H9 (cell line): Measurements from ENCODE around the gene MAML1. TPM values are rescaled to one million over a fixed set of nuclear protein-coding genes. Genes with fewer than 3 reads are reported as not detected.
"Not testable (repeated sequence)": the region's sequence is repeated elsewhere in the genome, so short reads cannot be mapped to it uniquely, and the experiment has no call there.

Experiments
- DNase-seq: peaks from one replicate; pipeline ENCODE4 v3.0.0-alpha.2; 2017
- H2AFZ ChIP-seq: one replicate; pipeline ENCODE4 v1.6.1; 2013; ENCODE audit warnings: mild to moderate bottlenecking, low read length, control low read depth, moderate library complexity
- H2AK5ac ChIP-seq: 2 replicates; pipeline ENCODE4 v1.6.1; 2013; ENCODE audit warnings: low read length, control low read depth, mixed read lengths; ENCODE audit not compliant: insufficient read length
- H2BK120ac ChIP-seq: one replicate; pipeline ENCODE4 v1.6.1; 2013; ENCODE audit warnings: low read depth, mild to moderate bottlenecking, low read length, control low read depth, inconsistent platforms; ENCODE audit not compliant: poor library complexity, severe bottlenecking
- H2BK12ac ChIP-seq: 2 replicates; pipeline ENCODE4 v1.6.1; 2013; ENCODE audit warnings: low read length, control low read depth, mixed read lengths, low read depth; ENCODE audit not compliant: insufficient read length
- H2BK15ac ChIP-seq: 2 replicates; pipeline ENCODE4 v1.6.1; 2013; ENCODE audit warnings: low read depth, low read length, control low read depth
- H2BK20ac ChIP-seq: one replicate; pipeline ENCODE4 v1.6.1; 2013; ENCODE audit warnings: low read depth, mild to moderate bottlenecking, low read length, control low read depth, inconsistent platforms; ENCODE audit not compliant: poor library complexity, severe bottlenecking
- H2BK5ac ChIP-seq: 2 replicates; pipeline ENCODE4 v1.6.1; 2013; ENCODE audit warnings: low read length, control low read depth, mixed read lengths; ENCODE audit not compliant: insufficient read length
- H3K14ac ChIP-seq: 2 replicates; pipeline ENCODE4 v1.6.1; 2013; ENCODE audit warnings: low read length, control low read depth; ENCODE audit not compliant: insufficient read depth
- H3K18ac ChIP-seq: 2 replicates; pipeline ENCODE4 v1.6.1; 2013; ENCODE audit warnings: low read depth, mild to moderate bottlenecking, mixed read lengths, low read length, control low read depth; ENCODE audit not compliant: insufficient read length
- H3K23ac ChIP-seq: 2 replicates; pipeline ENCODE4 v1.6.1; 2013; ENCODE audit warnings: low read length, control low read depth, mixed read lengths, low read depth; ENCODE audit not compliant: insufficient read length
- H3K23me2 ChIP-seq: 2 replicates; pipeline ENCODE4 v1.6.1; 2013; ENCODE audit warnings: low read depth, mild to moderate bottlenecking, mixed read lengths, low read length, control low read depth; ENCODE audit not compliant: insufficient read length, poor library complexity, severe bottlenecking
- H3K27ac ChIP-seq: 2 replicates; pipeline ENCODE4 v1.5.1; 2013; ENCODE audit warnings: low read length, control low read depth, mixed read lengths, low read depth; ENCODE audit not compliant: insufficient read length
- H3K27me3 ChIP-seq: 2 replicates; pipeline ENCODE4 v1.6.1; 2013; ENCODE audit warnings: low read length, control low read depth, inconsistent platforms; ENCODE audit not compliant: insufficient read depth
- H3K4ac ChIP-seq: 2 replicates; pipeline ENCODE4 v1.6.1; 2013; ENCODE audit warnings: low read depth, mild to moderate bottlenecking, control low read depth, inconsistent platforms, low read length, moderate library complexity
- H3K4me1 ChIP-seq: 2 replicates; pipeline ENCODE4 v1.6.1; 2013; ENCODE audit warnings: low read length, control low read depth, inconsistent platforms; ENCODE audit not compliant: insufficient read depth
- H3K4me2 ChIP-seq: 2 replicates; pipeline ENCODE4 v1.6.1; 2013; ENCODE audit warnings: low read length, control low read depth, mixed read lengths; ENCODE audit not compliant: insufficient read length, insufficient read depth
- H3K56ac ChIP-seq: 2 replicates; pipeline ENCODE4 v1.6.1; 2013; ENCODE audit warnings: low read depth, mild to moderate bottlenecking, mixed read lengths, low read length, control low read depth; ENCODE audit not compliant: insufficient read length
- H3K79me1 ChIP-seq: 2 replicates; pipeline ENCODE4 v1.6.1; 2013; ENCODE audit warnings: low read depth, mild to moderate bottlenecking, moderate library complexity, low read length, control low read depth, inconsistent platforms; ENCODE audit not compliant: insufficient read depth, poor library complexity, severe bottlenecking
- H3K79me2 ChIP-seq: 2 replicates; pipeline ENCODE4 v1.6.1; 2013; ENCODE audit warnings: low read length, control low read depth, inconsistent platforms; ENCODE audit not compliant: insufficient read depth
- H3K9ac ChIP-seq: 2 replicates; pipeline ENCODE4 v1.6.1; 2013; ENCODE audit warnings: low read length, control low read depth, mixed read lengths; ENCODE audit not compliant: insufficient read length; ENCODE audit errors: extremely low read depth
- H3K9me3 ChIP-seq: one replicate; pipeline ENCODE4 v1.6.1; 2013; ENCODE audit warnings: low read depth, low read length, inconsistent platforms; ENCODE audit not compliant: control insufficient read depth
- H3T11ph ChIP-seq: one replicate; pipeline ENCODE4 v1.6.1; 2013; ENCODE audit warnings: mild to moderate bottlenecking, low read length, control low read depth, inconsistent platforms
- H4K20me1 ChIP-seq: one replicate; pipeline ENCODE4 v1.6.1; 2013; ENCODE audit not compliant: control insufficient read depth, insufficient read length, insufficient read depth
- H4K5ac ChIP-seq: 2 replicates; pipeline ENCODE4 v1.6.1; 2013; ENCODE audit warnings: low read depth, mild to moderate bottlenecking, mixed read lengths, low read length, control low read depth; ENCODE audit not compliant: insufficient read length
- H4K8ac ChIP-seq: replicated peaks from 2 replicates; pipeline ENCODE4 v1.6.1; 2013; ENCODE audit warnings: low read length, control low read depth, mixed read lengths, low read depth; ENCODE audit not compliant: insufficient read length
- H4K91ac ChIP-seq: 2 replicates; pipeline ENCODE4 v1.6.1; 2013; ENCODE audit warnings: low read depth, mild to moderate bottlenecking, moderate library complexity, mixed read lengths, low read length, control low read depth; ENCODE audit not compliant: insufficient read length
- H3K27ac Mint-ChIP-seq, 3 experiments: 2 replicates in 2 of 3; 3 replicates in 1 of 3; pipeline ENCODE4 v1.8.0; 2020 to 2021; ENCODE audit warnings: mixed read lengths in 3 of 3, mild to moderate bottlenecking in 1 of 3, moderate library complexity in 1 of 3
- H3K27me3 Mint-ChIP-seq: 2 replicates; pipeline ENCODE4 v1.8.0; 2021; ENCODE audit warnings: low read depth, mild to moderate bottlenecking, moderate library complexity, mixed read lengths
- H3K36me3 Mint-ChIP-seq, 3 experiments: 2 replicates in 2 of 3; 3 replicates in 1 of 3; pipeline ENCODE4 v1.8.0; 2020 to 2021; ENCODE audit warnings: low read depth in 3 of 3, mixed read lengths in 3 of 3; ENCODE audit not compliant: insufficient read depth in 1 of 3
- H3K4me1 Mint-ChIP-seq, 2 experiments: 2 replicates each; pipeline ENCODE4 v1.8.0; 2020; ENCODE audit warnings: mixed read lengths in 2 of 2
- H3K4me3 Mint-ChIP-seq, 2 experiments: 2 replicates in 1 of 2; 3 replicates in 1 of 2; pipeline ENCODE4 v1.8.0; 2020 to 2021; ENCODE audit warnings: mild to moderate bottlenecking in 2 of 2, mixed read lengths in 2 of 2, moderate library complexity in 1 of 2
- H3K9me3 Mint-ChIP-seq, 2 experiments: 2 replicates in 1 of 2; 3 replicates in 1 of 2; pipeline ENCODE4 v1.8.0; 2020; ENCODE audit warnings: mild to moderate bottlenecking in 2 of 2, mixed read lengths in 2 of 2, moderate library complexity in 1 of 2
- CTCF ChIP-seq: fragments of 200-600 bp; sonication (generic); conservative IDR thresholded peaks from 3 replicates; pipeline ENCODE4 v1.8.0; 2021; ENCODE audit warnings: antibody characterized with exemption, mild to moderate bottlenecking
- WGBS: extraction: QIAGEN DNeasy Blood & Tissue Kit; methylation state at CpG from one replicate; pipeline ENCODE4 v1.1.7; 2013; ENCODE audit warnings: missing lambda C conversion rate, low lambda C conversion rate, mixed read lengths; ENCODE audit not compliant: insufficient read length; ENCODE audit errors: extremely low coverage; 5-methylcytosine and 5-hydroxymethylcytosine counted together
- long read RNA-seq: library from polyadenylated mRNA; unstranded; transcript quantifications from one replicate; pipeline ENCODE4 v2.0.0, GENCODE V29; 2020
- total RNA-seq: library from RNA; stranded (reverse); gene quantifications from 2 replicates; pipeline ENCODE4 v1.2.1, GENCODE V29; 2021

MAML1 gene
- total RNA-seq: 50.8 and 51.1 TPM in 2 replicates
- long read RNA-seq, partial matches to known transcripts: 14 of 14 reads
- long read RNA-seq, other reads (novel, unspliced or antisense): 0 of 14 reads

GRCh38 chr5:179732412-179732917 lies at the start of gene MAML1:
TSS of gene MAML1 (plus strand) at chr5:179732822. CDS start at chr5:179733113, 291 bp downstream.
- H3K79me2 ChIP-seq: peaks cover 24% of the 10 kb centered on the region
- no CpG with 5 or more reads among the region's 41 CpGs for WGBS

GRCh38 chr5:179689212-179689611 lies 43.4 kb upstream of the MAML1 start:
- H3K79me1 ChIP-seq, H3K27me3 ChIP-seq, H3K27me3 Mint-ChIP-seq, H3K4me1 Mint-ChIP-seq, H3K4me1 ChIP-seq, H3K56ac ChIP-seq, H3K23ac ChIP-seq, H4K91ac ChIP-seq, H3K4me3 Mint-ChIP-seq, H3T11ph ChIP-seq, H3K27ac ChIP-seq, DNase-seq, H2AFZ ChIP-seq, H3K4me2 ChIP-seq, H2AK5ac ChIP-seq, H3K23me2 ChIP-seq, H3K9ac ChIP-seq, H3K9me3 Mint-ChIP-seq, H2BK20ac ChIP-seq, H2BK12ac ChIP-seq, H3K36me3 Mint-ChIP-seq, H3K27ac Mint-ChIP-seq, H3K4ac ChIP-seq, H3K18ac ChIP-seq, H3K14ac ChIP-seq, H3K9me3 ChIP-seq, H4K20me1 ChIP-seq, H3K79me2 ChIP-seq, H2BK5ac ChIP-seq, H2BK120ac ChIP-seq, H2BK15ac ChIP-seq, H4K5ac ChIP-seq, H4K8ac ChIP-seq: not testable (repeated sequence)
- no CpG with 5 or more reads among the region's 9 CpGs for WGBS

More at GRCh38 chr5:179732412-179732917, at the start of gene MAML1:
- Histone ChIP-seq H3K23ac (no peak within 1 kb of the TSS), H3K4me1 (no peaks in the 10 kb centered on the region), H2AK5ac (no peak within 1 kb of the TSS), H3K56ac (no peak within 1 kb of the TSS), H4K5ac (no peak within 1 kb of the TSS), H2BK5ac (no peak within 1 kb of the TSS), H3T11ph (no peak within 1 kb of the TSS), H3K4ac (no peak within 1 kb of the TSS), H3K23me2 (no peaks in the 10 kb centered on the region), H3K27ac (no peak within 1 kb of the TSS), H3K9ac (peak within 1 kb of the TSS; percentile 92), H2BK12ac (no peak within 1 kb of the TSS), H3K79me1 (no peaks in the 10 kb centered on the region), H4K8ac (no peak within 1 kb of the TSS), H2BK120ac (no peak within 1 kb of the TSS), H3K14ac (peak within 1 kb of the TSS; percentile 92), H2BK20ac (no peak within 1 kb of the TSS), H4K20me1 (no peaks in the 10 kb centered on the region), H4K91ac (no peak within 1 kb of the TSS), H3K4me2 (peak within 1 kb of the TSS; percentile 94), H2BK15ac (no peak within 1 kb of the TSS), H3K9me3 (no peaks in the 10 kb centered on the region), H3K27me3 (no peaks in the 10 kb centered on the region), H3K18ac (peak within 1 kb of the TSS; percentile 76), H2AFZ (no peak within 1 kb of the TSS)
- H3K4me3 Mint-ChIP-seq: peak within 1 kb of the TSS; percentile 95 to 98
- H3K4me1 Mint-ChIP-seq: peaks cover 11 to 18% of the 10 kb centered on the region in 2 experiments
- no peaks in the 10 kb centered on the region for H3K9me3 Mint-ChIP-seq
- TF ChIP-seq CTCF: no peak
- H3K36me3 Mint-ChIP-seq: peaks cover 14 to 47% (median 36%) of the 10 kb centered on the region in 3 experiments; a peak in 6 of 7 replicates
- no peaks in the 10 kb centered on the region for H3K27me3 Mint-ChIP-seq
- H3K27ac Mint-ChIP-seq: peak within 1 kb of the TSS; percentile 90 to 97 (median 97)
- DNase-seq: peak; percentile 100
